Measurements from ENCODE around the gene EEIG2. TPM values are rescaled to one million over a fixed set of nuclear protein-coding genes. Genes with fewer than 3 reads are reported as not detected.
"Not testable (repeated sequence)": the region's sequence is repeated elsewhere in the genome, so short reads cannot be mapped to it uniquely, and the experiment has no call there.

EEIG2 gene
- total RNA-seq (2014; rRNA removed; shearing (Covaris generic)) = 18.9 and 20.2 TPM in 2 replicates

DNA sequence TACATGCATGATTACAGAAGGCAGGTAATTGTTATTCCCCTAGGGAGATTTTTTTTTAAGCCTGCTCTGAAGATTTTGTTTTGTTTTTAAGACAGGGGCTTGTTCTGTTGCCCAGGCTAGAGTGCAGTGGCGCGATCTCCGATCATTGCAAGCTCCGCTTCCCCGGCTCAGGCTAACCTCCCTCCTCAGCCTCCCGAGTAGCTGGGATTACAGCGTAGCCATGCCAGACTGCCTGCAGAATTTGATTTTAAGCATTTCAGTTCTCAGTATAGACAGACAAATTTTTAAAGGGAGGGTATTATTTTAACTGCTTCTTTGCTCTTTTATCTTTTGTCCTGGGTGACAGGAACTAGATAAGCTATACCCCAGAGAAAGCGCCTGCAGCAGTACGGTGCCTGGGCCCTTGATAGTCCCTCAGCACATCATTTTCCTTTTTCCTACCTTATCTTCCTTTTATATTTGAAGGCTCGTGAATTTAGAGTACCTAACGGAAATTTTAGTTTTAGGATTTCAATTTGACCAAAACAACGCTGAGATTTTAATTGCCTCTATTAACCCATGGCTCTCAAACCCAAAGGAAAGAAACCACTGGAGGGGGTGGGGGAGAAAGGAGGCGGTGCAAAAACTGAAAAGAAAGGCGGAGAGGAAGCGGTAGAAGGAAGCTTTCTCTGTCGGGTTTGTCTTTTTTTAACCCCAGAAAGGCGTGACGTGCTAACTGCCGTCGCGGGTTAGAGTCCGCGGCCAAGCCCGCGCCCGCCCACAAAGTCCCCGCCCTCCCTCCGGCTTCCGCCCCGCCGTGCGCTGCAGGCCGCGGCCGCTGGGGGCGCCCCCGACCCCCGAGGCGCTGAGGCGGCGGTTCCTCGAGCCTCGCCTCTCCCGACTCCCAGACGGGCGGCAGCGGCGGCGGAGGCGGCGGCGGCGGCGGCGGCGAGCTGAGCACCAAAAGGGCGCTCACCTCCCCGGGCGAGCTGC is at the start of gene EEIG2:
Gene EEIG2, plus strand, starts transcription at position 886 of the 972 bp plus-strand sequence. CDS start 329 bp downstream, outside the sequence.
- peak; percentile 82 for DNase-seq (ENCODE audit: low spot score)

- DNase-seq (ENCODE audit: low spot score) = no peak
These were observed 48.1 kb upstream of the EEIG2 start for GRCh38 chr1:108511764-108512163.

GRCh38 chr1:108512239-108513043 is 47.5 kb upstream of the EEIG2 start:
- DNase-seq (ENCODE audit: low spot score) = peak; percentile 16

DNA sequence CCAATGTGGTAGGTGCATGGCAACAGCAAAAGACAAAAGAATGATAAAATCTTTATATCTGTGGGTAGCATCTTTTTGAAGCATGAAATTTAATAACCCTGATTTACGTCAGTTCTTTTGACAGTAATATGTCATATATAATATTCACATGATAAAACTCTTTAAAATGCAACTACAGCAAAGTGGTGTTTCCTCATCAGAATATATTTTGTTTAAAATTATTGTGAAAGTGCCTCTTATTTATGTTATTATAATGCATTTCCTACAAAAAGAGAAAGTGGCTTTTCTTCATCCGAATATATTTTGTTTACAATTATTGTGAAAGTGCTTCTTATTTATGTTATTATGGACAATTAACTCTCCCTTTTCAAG is 46.9 kb upstream of the EEIG2 start:
- DNase-seq (ENCODE audit: low spot score) = no peak

DNA sequence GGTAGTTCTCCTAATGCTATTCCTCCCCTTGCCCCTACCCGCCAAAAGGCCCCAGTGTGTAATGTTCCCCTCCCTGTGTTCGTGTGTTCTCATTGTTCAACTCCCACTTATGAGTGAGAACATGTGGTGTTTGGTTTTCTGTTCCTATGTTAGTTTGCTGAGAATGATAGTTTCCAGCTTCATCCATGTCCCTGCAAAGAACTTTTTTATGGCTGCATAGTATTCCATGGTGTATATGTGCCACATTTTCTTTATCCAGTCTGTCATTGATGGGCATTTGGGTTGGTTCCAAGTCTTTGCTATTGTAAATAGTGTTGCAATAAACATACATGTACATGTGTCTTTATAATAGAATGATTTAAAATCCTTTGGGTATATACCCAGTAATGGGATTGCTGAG is 46.0 kb upstream of the EEIG2 start:
- DNase-seq (ENCODE audit: low spot score) = not testable (repeated sequence)

DNA sequence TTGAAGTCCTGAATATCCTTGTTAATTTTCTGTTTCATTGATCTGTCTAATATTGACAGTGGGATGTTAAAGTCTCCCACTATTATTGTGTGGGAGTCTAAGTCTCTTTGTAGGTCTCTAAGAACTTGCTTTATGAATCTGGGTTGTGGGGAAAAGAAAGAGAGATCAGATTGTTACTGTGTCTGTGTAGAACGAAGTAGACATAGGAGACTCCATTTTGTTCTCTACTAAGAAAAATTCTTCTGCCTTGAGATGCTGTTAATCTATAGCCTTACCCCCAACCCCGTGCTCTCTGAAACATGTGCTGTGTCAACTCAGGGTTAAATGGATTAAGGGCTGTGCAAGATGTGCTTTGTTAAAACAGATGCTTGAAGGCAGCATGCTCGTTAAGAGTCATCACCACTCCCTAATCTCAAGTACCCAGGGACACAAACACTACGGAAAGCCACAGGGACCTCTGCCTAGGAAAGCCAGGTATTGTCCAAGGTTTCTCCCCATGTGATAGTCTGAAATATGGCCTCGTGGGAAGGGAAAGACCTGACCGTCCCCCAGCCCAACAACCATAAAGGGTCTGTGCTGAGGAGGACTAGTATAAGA is 42.5 kb upstream of the EEIG2 start:
- not testable (repeated sequence) for DNase-seq (ENCODE audit: low spot score)

- no peak for DNase-seq (ENCODE audit: low spot score)
These were observed 37.9 kb upstream of the EEIG2 start for GRCh38 chr1:108521990-108522393.

GRCh38 chr1:108523829-108524228 is 36.1 kb upstream of the EEIG2 start:
- no peak for DNase-seq (ENCODE audit: low spot score)

- no peak for DNase-seq (ENCODE audit: low spot score)
These were observed 35.2 kb upstream of the EEIG2 start for GRCh38 chr1:108524676-108525075.

GRCh38 chr1:108527135-108527534 is 32.8 kb upstream of the EEIG2 start:
- DNase-seq (ENCODE audit: low spot score) = no peak

GRCh38 chr1:108527837-108528236 is 32.1 kb upstream of the EEIG2 start:
- DNase-seq (ENCODE audit: low spot score) = no peak

GRCh38 chr1:108531444-108531843 is 28.5 kb upstream of the EEIG2 start:
- DNase-seq (ENCODE audit: low spot score) = no peak

DNA sequence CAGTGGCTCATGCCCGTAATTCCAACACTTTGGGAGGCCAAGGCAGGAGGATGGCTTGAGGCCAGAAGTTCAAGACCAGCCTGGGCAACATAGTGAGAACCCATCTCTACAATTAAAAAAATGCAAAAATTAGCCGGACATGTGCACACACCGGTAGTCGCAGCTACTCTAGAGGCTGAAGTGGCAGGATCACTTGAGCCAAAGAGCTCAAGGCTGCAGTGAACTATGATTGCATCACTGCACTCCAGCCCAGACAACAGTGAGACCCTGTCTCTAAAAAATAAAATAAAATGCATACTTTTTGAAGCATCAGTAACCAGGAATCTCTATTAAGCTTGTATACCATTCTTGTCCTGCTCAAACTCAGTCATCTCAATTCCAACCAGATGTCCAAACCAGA is 27.2 kb upstream of the EEIG2 start:
- no peak for DNase-seq (ENCODE audit: low spot score)

- DNase-seq (ENCODE audit: low spot score) = no peak
These were observed 26.4 kb upstream of the EEIG2 start for GRCh38 chr1:108533351-108534083.

GRCh38 chr1:108534759-108535158 is 25.1 kb upstream of the EEIG2 start:
- no peak for DNase-seq (ENCODE audit: low spot score)

DNA sequence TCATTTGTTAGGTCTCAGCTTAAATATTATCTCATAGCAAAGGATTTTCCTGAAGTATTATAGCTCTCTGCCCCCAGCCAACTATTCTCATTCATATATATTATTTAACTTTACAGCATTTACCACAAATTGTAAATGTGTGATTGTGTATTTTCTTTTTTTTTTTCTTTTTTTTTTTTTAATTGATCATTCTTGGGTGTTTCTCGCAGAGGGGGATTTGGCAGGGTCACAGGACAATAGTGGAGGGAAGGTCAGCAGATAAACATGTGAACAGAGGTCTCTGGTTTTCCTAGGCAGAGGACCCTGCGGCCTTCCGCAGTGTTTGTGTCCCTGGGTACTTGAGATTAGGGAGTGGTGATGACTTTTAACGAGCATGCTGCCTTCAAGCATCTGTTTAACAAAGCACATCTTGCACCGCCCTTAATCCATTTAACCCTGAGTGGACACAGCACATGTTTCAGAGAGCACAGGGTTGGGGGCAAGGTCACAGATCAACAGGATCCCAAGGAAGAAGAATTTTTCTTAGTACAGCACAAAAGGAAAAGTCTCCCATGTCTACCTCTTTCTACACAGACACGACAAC is 24.5 kb upstream of the EEIG2 start:
- not testable (repeated sequence) for DNase-seq (ENCODE audit: low spot score)

- DNase-seq (ENCODE audit: low spot score) = not testable (repeated sequence)
These were observed 23.9 kb upstream of the EEIG2 start for GRCh38 chr1:108536021-108536420.

- not testable (repeated sequence) for DNase-seq (ENCODE audit: low spot score)
These were observed 23.1 kb upstream of the EEIG2 start for GRCh38 chr1:108536791-108537190.

DNA sequence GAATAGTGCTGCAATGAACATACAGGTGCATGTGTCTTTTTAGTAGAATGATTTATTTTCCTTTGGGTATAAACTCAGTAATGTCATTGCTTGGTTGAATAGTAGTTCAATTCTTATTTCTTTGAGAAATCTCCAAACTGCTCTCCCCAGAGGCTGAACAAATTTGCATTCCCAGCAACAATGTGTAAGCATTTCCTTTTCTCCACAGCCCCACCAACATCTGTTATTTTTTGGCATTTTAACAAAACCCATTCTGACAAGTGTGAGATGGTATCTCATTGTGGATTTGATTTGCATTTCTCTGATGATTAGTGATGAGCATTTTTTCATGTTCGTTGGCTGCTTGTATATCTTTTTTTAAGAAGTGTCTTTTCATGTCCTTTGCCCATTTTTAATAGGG is 21.9 kb upstream of the EEIG2 start:
- DNase-seq (ENCODE audit: low spot score) = no peak

DNA sequence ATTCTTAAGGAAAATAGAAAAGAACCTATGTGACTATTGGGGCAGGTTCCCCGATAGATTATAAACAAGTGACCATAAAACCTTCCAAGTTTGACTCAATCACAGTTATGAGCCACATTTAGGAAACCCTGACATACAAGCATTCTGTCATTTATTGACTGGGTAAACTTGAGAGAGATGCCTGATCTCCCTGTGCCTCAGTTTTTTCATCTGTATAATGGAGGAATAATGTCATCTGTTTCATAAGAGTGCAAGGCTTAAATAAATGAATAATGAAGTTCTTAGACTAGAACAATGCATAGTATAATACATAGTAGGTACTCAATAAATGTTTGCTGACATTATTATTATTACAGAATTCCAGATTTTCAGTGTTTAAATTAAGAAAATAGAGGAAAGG is 18.9 kb upstream of the EEIG2 start:
- DNase-seq (ENCODE audit: low spot score) = no peak

DNA sequence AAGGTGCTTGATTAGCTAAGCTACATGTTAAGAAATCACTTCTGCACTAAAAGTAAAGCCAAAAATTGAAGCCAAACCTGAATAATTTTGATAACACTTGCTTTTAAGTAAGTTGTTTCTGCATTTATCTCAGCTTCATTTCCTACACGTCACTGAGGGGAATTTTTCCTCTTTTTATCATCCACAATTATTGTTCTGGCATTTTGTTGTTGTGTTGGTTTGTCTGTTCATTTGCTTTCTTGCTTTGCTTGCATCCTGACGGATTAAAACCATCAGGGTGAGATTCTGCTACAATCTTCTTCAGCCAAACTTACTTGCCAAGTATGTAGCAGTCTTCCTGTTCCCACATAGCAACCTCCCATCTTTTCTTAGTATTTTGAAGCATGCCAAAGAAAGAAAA is 18.0 kb upstream of the EEIG2 start:
- DNase-seq (ENCODE audit: low spot score) = no peak

All from A172 (cell line).